ENCODE results near the gene EML4.

GRCh38 chr2:42239811-42240210 lies 70.7 kb downstream of the EML4 start:
- TF ChIP-seq CTCF (IDR thresholded peaks at IDR 0.05) (no peak), POLR2A (IDR thresholded peaks at IDR 0.05) (no peak)

All from heart left ventricle (tissue), 13 donors.